Measurements from ENCODE around the gene HIBADH. TPM values are rescaled to one million over a fixed set of nuclear protein-coding genes. Genes with fewer than 3 reads are reported as not detected.
A peak's percentile ranks its signal among the peaks of the same experiment; 100 is the strongest.

The HIBADH gene
- total RNA-seq, 1 experiment from 2014 or later, result 23.2 TPM

- Mint-ChIP-seq H3K27me3 (ENCODE audit: low read depth) (peaks cover 19% of the 10 kb centered on the region), H3K9me3 (peaks cover 3 to 6% of the 10 kb centered on the region in 2 experiments; a peak in 3 of 5 replicates), H3K27ac (no peak overlapping the region), H3K4me1 (no peaks in the 10 kb centered on the region), H3K4me3 (no peak overlapping the region), H3K36me3 (ENCODE audit: insufficient read depth in 1 of 3, low read depth in 3 of 3) (0 out of 7 replicates have a peak, but pooled peaks cover 0 to 3% (median 0%) of the 10 kb centered on the region in 3 experiments)
- H2AK5ac ChIP-seq (ENCODE audit: insufficient read length, low read length), result no peak overlapping the region
- H3K18ac ChIP-seq (ENCODE audit: insufficient read length, low read depth, low read length), result no peak overlapping the region
- no peak overlapping the region for H3K14ac ChIP-seq (ENCODE audit: insufficient read depth, low read length)
- no peak overlapping the region for H2BK12ac ChIP-seq (ENCODE audit: insufficient read length, low read depth, low read length)
- H4K91ac ChIP-seq (ENCODE audit: insufficient read length, low read depth, low read length), result no peak overlapping the region
- no peak overlapping the region for H3K9ac ChIP-seq (ENCODE audit: extremely low read depth, insufficient read length, low read length)
- H3K27me3 ChIP-seq (ENCODE audit: insufficient read depth, low read length), result peaks cover 2% of the 10 kb centered on the region; the same call in 1 of the 2 replicates
- no peak overlapping the region for H3K23ac ChIP-seq (ENCODE audit: insufficient read length, low read depth, low read length)
- no peak overlapping the region for H3K56ac ChIP-seq (ENCODE audit: insufficient read length, low read depth, low read length)
- H3K79me2 ChIP-seq (ENCODE audit: insufficient read depth, low read length), result no peaks in the 10 kb centered on the region
- H3K4me2 ChIP-seq (ENCODE audit: insufficient read depth, insufficient read length, low read length), result no peak overlapping the region
- H3K4me1 ChIP-seq (ENCODE audit: insufficient read depth, low read length), result no peaks in the 10 kb centered on the region
- TF ChIP-seq CTCF (conservative IDR thresholded peaks at IDR 0.05), result no peak
- no CpG with 5 or more reads among the region's 11 CpGs for WGBS (ENCODE audit: extremely low coverage, insufficient read length, low lambda C conversion rate)
- H2AFZ ChIP-seq (ENCODE audit: low read length), result no peak overlapping the region
- no peaks in the 10 kb centered on the region for H3K79me1 ChIP-seq (ENCODE audit: insufficient read depth, low read depth, low read length, poor library complexity, severe bottlenecking)
- no peak overlapping the region for H2BK120ac ChIP-seq (ENCODE audit: low read depth, low read length, poor library complexity, severe bottlenecking)
- no peak overlapping the region for H2BK20ac ChIP-seq (ENCODE audit: low read depth, low read length, poor library complexity, severe bottlenecking)
- no peaks in the 10 kb centered on the region for H3K9me3 ChIP-seq (ENCODE audit: control insufficient read depth, low read depth, low read length)
- no peak overlapping the region for H3T11ph ChIP-seq (ENCODE audit: low read length)
- peak overlapping the region; percentile 56; the same call in 1 of the 2 replicates for H2BK15ac ChIP-seq (ENCODE audit: low read depth, low read length)
- H4K5ac ChIP-seq (ENCODE audit: insufficient read length, low read depth, low read length), result no peak overlapping the region
- no peak overlapping the region for H2BK5ac ChIP-seq (ENCODE audit: insufficient read length, low read length)
- no peak overlapping the region for H4K8ac ChIP-seq (replicated peaks; ENCODE audit: insufficient read length, low read depth, low read length)
- no peaks in the 10 kb centered on the region for H3K23me2 ChIP-seq (ENCODE audit: insufficient read length, low read depth, low read length, poor library complexity, severe bottlenecking)
- H3K4ac ChIP-seq (ENCODE audit: low read depth, low read length), result no peak overlapping the region
- no peak for DNase-seq
- no peak overlapping the region for H3K27ac ChIP-seq (ENCODE audit: insufficient read length, low read depth, low read length)
- H4K20me1 ChIP-seq (ENCODE audit: control insufficient read depth, insufficient read depth, insufficient read length), result no peaks in the 10 kb centered on the region
Measured at GRCh38 chr7:27492224-27492623, 170.5 kb downstream of the HIBADH start.

All from H9 (cell line).